Forelimb muscle (tissue), 1 donor: ENCODE measurements around the gene SEPTIN5. TPM values are rescaled to one million over a fixed set of nuclear protein-coding genes. Genes with fewer than 3 reads are reported as not detected.

Experiments
- polyA plus RNA-seq: library from polyadenylated mRNA; unstranded; fragments of 120-200 nt; gene quantifications from one replicate; pipeline ENCODE4 v1.2.1, GENCODE V29; 2013; ENCODE audit not compliant: insufficient read length

SEPTIN5 gene
- polyA plus RNA-seq, 1 donor, result 130 TPM

Other genes with a start within 250 kb of the SEPTIN5 start
- 40.7 TPM for gene UFD1, start 235.3 kb upstream of the SEPTIN5 start, polyA plus RNA-seq
- 4.9 TPM for gene CDC45, start 234.6 kb upstream of the SEPTIN5 start, polyA plus RNA-seq
- 51.5 TPM for gene CLDN5, start 190.1 kb upstream of the SEPTIN5 start, polyA plus RNA-seq
- gene GP1BB, start 9.0 kb downstream of the SEPTIN5 start, polyA plus RNA-seq, result 18.3 TPM
- gene TBX1, start 46.3 kb downstream of the SEPTIN5 start, polyA plus RNA-seq, result 25.3 TPM
- gene GNB1L, start 140.4 kb downstream of the SEPTIN5 start, polyA plus RNA-seq, result 3.9 TPM
- gene RTL10, start 140.4 kb downstream of the SEPTIN5 start, polyA plus RNA-seq, result 12.0 TPM
- 90.1 TPM for gene COMT, start 227.3 kb downstream of the SEPTIN5 start, polyA plus RNA-seq
- 19.1 TPM for gene TXNRD2, start 227.3 kb downstream of the SEPTIN5 start, polyA plus RNA-seq